Fibroblast of lung (primary cell): ENCODE data around the gene NUP214.

ENCODE experiments used
- EZH2 ChIP-seq: IDR thresholded peaks from 2 replicates; pipeline ENCODE4 v1.5.1; 2012; ENCODE audit warnings: low read length, control low read depth, mild to moderate bottlenecking; ENCODE audit errors: missing control alignments
- TF ChIP-seq, protein P1 (sequence below), 2 donors: IDR thresholded peaks in 1 of 2; conservative IDR thresholded peaks in 1 of 2; 1 replicate in 1 of 2; 2 replicates in 1 of 2; pipeline ENCODE4 v1.5.1; 2011 to 2012; ENCODE audit warnings: low read length in 2 of 2, control low read depth in 1 of 2, inconsistent platforms in 1 of 2, low read depth in 1 of 2, mild to moderate bottlenecking in 1 of 2

DNA sequence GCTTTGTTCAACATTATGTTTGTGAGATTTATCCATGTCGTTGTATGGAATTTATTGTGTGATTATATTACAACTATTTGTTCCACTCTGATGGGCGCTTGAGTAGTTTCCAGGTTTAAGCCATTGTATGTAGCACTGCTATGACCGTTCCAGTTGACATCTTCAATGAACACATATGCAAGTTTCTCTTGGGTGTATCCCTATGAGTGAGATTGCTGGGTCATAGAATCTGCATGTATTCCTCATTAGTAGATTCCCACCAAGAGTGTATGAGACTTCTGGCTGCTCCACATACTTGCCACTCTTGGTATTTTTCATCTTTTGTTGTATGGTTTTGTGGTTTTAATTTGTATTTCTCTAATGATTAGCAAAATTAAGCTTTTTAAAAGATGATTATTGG lies 22.9 kb downstream of the NUP214 start:
- TF ChIP-seq, protein P1, sequence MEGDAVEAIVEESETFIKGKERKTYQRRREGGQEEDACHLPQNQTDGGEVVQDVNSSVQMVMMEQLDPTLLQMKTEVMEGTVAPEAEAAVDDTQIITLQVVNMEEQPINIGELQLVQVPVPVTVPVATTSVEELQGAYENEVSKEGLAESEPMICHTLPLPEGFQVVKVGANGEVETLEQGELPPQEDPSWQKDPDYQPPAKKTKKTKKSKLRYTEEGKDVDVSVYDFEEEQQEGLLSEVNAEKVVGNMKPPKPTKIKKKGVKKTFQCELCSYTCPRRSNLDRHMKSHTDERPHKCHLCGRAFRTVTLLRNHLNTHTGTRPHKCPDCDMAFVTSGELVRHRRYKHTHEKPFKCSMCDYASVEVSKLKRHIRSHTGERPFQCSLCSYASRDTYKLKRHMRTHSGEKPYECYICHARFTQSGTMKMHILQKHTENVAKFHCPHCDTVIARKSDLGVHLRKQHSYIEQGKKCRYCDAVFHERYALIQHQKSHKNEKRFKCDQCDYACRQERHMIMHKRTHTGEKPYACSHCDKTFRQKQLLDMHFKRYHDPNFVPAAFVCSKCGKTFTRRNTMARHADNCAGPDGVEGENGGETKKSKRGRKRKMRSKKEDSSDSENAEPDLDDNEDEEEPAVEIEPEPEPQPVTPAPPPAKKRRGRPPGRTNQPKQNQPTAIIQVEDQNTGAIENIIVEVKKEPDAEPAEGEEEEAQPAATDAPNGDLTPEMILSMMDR (conservative IDR thresholded peaks at IDR 0.05 in 1 of 2, IDR thresholded peaks at IDR 0.05 in 1 of 2; ENCODE audit: low read depth in 1 of 2, low read length in 2 of 2): no peak
- no peak for TF ChIP-seq EZH2
